ENCODE results near the gene RNF145.
"Not testable (repeated sequence)": the region's sequence is repeated elsewhere in the genome, so short reads cannot be mapped to it uniquely, and the experiment has no call there.

RNF145 gene

GRCh38 chr5:159209438-159210209 is at the start of gene RNF145:
TSS of gene RNF145 (minus strand) at chr5:159209553. CDS start at chr5:159203617, 5,936 bp downstream.
- DNase-seq: peak; percentile 23

GRCh38 chr5:159258361-159258760 is 49.0 kb upstream of the RNF145 start:
- no peak for DNase-seq

DNA sequence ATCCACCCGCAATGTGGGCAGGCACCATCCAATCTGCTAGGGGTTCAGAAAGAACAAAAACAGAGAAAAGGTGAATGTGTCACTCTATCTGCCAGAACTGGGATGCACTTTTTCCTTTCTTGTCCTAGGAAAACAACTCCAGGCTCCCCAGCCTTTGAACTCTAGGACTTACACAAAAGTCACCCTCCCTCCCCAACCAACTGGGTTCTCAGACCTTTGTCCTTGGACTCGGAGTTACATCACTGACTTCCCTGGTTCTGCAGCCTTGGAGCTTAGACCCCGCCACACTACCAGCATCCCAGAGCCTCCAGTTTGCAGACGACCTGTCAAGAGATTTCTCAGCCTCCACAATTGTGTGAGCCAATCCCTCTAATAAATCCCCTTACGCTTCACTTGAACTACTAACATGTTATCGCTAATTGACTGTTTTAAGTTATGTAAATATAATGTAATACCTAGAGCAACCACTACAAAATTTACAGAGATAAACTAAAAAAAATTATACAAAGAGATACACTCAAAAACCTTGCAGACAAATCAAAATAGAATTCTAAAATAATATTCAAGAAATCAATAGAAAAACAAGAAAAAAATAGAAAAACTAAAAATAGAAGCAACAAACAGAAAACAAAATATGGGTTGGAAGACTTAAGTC is 48.4 kb upstream of the RNF145 start:
- no peak for DNase-seq

DNA sequence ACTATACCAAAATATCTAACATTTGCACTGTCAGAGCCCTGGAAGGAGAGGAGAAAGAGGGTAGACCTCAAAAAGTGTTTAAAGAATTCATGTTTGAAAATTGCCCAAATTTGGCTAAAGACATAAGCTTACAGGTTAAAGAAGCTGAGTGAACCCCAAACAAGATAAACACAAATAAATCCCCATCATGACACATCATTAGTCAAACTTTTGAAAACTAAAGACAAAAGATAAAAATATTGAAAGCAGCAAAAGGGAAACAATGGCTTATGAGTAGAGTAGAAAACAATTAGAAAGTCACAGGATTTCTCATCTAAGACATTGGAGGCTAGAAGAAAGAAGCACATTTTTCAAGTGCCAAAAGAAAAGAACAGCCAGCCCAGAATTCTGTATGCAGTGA is 47.7 kb upstream of the RNF145 start:
- DNase-seq: no peak

DNA sequence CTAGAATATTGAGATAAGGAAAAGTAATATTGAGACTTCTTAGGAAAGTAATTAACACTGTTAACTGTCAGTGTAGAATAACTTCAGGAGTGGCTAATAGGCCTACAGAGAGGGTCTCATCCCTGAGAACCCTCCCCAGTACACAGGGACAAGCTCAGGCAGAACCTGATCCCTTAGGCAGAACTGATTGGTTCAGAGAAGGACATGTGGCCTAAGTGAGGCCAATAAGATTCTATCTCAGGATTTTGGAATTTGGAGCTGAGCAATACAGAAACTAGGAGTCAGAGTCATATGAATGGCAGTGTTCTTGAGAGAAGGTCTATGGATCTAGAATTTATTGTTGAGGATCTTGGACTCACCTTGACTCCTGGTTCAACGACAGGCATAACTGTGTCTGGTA is 42.8 kb upstream of the RNF145 start:
- DNase-seq: no peak

DNA sequence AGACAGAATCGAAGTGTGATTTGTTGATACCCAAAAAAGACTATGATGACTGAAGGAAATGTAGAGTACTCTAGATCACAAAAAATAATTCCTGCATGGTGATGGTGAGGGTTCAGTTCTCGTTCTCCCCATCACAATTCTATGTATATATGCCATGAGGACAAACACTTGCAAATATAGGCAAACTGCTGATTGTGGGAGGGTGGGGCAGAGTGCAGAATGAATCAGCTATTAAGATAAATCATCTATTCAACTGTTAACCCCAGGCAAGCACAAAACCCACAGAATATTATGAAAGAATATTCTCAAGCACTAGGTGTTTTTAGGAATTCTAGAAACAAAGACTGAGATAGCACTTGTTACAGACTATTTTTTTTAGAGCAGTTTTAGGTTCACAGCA is 39.8 kb upstream of the RNF145 start:
- DNase-seq: no peak

DNA sequence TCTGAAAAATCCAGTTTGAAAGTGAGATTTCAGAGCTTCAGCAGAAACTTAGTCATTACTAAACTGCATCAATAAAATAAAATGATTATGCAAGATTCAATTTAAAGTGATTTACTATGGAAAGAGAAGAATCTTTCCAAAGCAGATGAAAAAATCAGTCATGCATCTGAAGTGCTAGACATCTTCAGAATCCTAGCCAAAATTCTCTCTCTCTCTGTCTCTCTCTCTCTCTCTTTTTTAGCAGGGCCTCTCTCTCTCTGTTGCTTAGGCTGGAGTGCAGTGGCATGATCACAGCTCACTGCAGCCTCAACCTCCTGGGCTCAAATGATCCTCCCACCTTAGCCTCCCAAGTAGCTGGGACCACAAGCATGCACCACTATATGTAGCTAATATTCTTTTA is 35.5 kb upstream of the RNF145 start:
- no peak for DNase-seq

GRCh38 chr5:159244163-159244562 is 34.8 kb upstream of the RNF145 start:
- no peak for DNase-seq

DNA sequence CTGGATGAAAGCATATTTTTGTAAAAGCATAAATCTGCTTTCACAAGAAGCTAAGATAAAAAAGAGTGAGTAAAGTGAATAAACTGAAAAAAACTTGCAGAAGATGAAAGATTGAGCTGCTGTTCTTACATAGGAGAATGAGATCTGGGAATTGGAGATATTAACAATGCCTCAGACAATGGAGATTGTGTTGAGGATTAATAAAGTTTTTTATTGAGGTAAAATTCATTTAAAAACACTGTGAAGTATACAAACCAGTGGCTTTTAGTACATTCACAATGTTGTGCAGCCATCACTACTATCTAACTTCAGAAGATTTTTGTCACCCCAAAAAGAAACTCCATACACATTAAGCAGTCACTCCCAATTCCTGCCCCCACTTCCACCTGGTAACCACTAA is 34.0 kb upstream of the RNF145 start:
- DNase-seq: no peak

- DNase-seq: no peak
Measured at GRCh38 chr5:159242656-159243055, 33.3 kb upstream of the RNF145 start.

DNA sequence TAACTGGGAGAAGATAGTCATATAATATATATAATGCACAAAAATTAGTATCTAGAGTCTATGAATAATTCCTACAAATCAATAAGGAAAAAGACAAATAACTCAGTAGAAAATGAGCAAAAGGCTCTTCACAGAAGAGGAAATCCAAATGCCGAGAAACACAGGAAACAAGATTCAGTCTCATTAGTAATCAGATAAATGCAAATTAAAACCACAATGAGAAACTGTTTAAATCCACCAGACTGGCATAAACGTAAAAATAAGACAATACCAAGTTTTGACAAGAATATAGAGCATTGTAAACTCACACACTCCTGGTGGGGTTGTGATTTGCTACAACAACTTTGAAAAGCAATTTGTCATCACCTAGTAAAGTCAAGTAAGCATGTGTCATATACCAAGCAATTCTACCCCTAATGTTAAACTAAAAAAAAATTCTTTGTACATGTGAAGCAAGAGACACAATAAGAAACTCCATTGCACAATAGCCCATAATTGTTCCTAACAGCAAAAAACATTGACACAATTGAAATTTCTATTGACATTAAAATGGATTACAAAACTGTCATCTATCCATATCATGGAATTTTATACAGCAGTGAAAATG is 32.7 kb upstream of the RNF145 start:
- DNase-seq: no peak

DNA sequence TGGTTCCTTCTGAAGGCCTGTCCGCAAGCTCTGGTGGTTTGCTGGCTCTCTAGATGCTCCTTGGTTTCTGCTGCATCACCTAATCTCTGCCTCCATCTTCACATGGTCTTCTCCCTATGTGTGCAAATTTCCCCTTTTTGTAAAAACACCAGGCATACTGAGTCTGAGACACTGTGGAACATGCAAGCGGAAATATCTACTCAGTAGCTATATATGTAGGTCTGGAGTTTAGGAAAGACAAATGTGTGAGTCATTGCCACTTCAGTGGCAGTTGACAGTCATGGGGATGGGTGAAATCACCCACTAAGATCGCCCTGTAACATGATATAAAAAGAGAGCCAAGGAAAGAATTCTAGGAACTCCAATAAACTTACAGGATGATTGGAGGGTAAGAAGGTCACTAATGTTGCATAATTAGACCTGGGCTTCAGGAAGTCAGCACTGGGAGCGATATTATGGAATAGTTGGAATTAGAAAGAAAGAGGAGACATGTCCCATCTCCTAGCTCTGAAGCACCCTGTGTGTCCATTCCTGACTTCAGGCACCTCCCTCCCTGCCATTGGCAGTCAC is 31.0 kb upstream of the RNF145 start:
- DNase-seq: no peak

- DNase-seq: not testable (repeated sequence)
Measured at GRCh38 chr5:159235871-159236520, 26.6 kb upstream of the RNF145 start.

- no peak for DNase-seq
Measured at GRCh38 chr5:159231167-159231566, 21.8 kb upstream of the RNF145 start.

DNA sequence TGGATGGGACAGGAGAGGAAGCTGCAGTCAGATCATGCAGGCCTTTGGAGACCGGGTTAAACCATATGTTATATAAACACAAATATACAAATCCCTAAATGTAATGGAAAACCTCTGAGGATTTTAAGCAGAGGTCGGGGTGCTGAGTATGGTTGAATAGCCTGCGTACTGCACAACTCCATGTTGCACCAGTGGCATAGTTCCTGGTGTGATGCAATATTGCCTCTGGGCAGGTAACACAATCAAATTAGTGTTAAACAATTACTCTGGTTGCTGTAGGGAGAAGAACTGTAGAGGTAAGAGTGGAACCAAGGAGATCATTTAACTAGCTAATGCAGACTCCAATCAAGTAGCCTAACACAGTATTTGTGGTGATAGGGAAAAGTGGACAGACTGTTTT is 21.3 kb upstream of the RNF145 start:
- no peak for DNase-seq

DNA sequence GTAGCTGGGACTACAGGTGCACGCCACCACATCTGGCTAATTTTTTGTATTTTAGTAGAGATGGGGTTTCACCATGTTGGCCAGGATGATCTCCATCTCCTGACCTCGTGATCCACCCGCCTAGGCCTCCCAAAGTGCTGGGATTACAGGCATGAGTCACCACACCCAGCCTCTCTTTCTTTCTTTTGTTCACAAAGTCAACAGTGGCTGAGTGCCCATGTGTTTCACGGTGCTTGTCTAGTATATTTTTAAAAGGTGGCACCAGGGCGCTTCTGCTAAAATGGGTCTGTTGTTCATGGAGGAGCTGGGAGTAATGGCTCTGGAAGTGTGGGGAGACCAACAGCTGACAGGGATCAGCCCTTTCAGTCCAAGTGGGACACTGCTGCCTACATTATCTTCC is 18.7 kb upstream of the RNF145 start:
- not testable (repeated sequence) for DNase-seq

DNA sequence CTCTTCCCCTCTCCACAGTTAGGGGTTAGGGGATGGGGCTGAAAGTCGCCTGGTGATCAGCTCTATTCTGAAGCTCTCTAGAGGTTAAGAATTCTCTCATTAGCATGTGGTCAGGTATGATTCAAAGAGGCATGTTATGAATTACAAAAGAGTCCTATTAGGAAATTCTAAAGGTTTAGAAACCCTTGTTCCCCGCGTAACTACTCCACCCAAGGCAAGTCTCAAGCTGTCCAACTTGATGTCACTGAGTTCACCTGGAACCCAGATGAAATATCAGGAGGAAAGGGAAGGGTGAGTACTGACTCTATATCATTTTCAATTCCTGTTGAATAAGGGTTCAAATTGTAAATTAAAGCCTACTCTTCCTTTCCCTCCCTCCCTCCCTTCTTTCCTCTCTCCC is 18.1 kb upstream of the RNF145 start:
- DNase-seq: no peak

GRCh38 chr5:159226451-159226850 is 17.1 kb upstream of the RNF145 start:
- no peak for DNase-seq

DNA sequence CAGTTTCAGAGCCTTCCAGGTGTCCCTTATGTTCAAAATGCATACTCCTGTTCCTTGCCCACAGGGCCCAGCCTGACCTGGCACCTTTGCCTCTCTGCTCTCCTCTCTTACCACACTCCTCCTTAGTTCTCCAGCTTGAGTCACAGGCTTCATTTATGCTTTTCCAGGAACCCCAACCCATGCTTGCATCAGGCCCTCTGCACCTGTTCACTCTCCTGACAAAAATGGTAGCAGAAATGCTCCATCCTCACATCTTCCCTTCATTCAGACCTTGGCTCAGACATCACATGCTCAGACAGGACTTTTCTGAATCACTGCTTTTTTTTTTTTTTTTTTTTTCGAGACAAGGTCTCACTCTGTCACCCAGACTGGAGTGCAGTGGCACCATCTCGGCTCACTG is 15.1 kb upstream of the RNF145 start:
- DNase-seq: no peak

DNA sequence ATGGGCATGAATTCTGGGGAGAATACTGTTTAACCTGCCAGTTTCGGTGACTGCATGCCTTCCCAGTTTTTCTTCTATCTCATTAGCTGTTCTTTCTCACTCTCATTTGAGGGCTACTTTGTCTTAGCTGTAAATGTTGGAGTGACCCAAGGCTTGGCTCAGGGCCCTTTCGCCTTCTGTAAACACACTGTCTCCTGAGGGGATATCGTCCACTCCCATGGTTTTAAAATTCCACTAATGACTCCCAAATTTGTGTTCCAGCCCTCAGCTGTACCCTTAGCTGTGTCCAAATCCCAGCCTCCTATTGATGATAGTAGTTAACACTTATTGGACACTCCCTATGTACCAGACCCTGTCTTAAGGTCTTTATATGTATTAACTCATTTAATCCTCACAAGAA is 14.1 kb upstream of the RNF145 start:
- DNase-seq: no peak

DNA sequence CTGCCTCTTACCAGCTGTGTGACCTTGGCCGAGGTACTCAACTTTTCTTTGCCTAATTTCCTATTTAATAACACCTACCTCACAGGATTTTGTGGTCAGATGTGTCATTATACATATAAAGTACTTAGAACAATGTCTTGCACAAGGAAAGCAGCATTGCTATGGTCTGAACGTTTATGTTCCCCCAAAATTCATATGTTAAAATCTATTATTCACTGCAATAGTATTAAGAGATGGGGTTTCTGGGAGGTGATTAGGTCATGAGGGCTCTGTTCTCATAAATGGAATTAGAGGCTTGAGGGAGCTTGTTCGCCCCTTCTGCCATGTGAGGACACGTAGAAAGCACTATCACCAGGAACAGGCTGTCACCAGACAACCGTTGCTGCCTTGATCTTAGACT is 10.9 kb upstream of the RNF145 start:
- no peak for DNase-seq

- DNase-seq: no peak
Measured at GRCh38 chr5:159218595-159219023, 9.3 kb upstream of the RNF145 start.

- no peak for DNase-seq
Measured at GRCh38 chr5:159217236-159217635, 7.9 kb upstream of the RNF145 start.
